ENCODE data around the gene NFATC3.

The NFATC3 gene

GRCh38 chr16:68273896-68274295 is 188.7 kb downstream of the NFATC3 start:
- DNase-seq (ENCODE audit: low spot score) = peak; percentile 29

- DNase-seq (ENCODE audit: low spot score) = no peak
Observed at GRCh38 chr16:68274441-68274840, 189.3 kb downstream of the NFATC3 start.

- peak; percentile 73 for DNase-seq (ENCODE audit: low spot score)
Observed at GRCh38 chr16:68275611-68276191, 190.5 kb downstream of the NFATC3 start.

- DNase-seq (ENCODE audit: low spot score) = no peak
Observed at GRCh38 chr16:68276223-68276622, 191.1 kb downstream of the NFATC3 start.
